CD4-positive, alpha-beta T cell treated with Interleukin-15 for 4 hours (primary cell): ENCODE data around the gene NF2.

Experiments used
- DNase-seq: peaks from one replicate; pipeline ENCODE4 v3.0.0-alpha.2; 2020; ENCODE audit warnings: low spot score

Gene NF2

GRCh38 chr22:29723766-29724165 lies 120.3 kb downstream of the NF2 start:
- DNase-seq: no peak

GRCh38 chr22:29724843-29725242 lies 121.4 kb downstream of the NF2 start:
- DNase-seq: no peak

GRCh38 chr22:29726106-29726505 lies 122.7 kb downstream of the NF2 start:
- DNase-seq: no peak

- no peak for DNase-seq
Observed at GRCh38 chr22:29726512-29727130, 123.2 kb downstream of the NF2 start.

GRCh38 chr22:29727131-29727523 lies 123.7 kb downstream of the NF2 start:
- no peak for DNase-seq

GRCh38 chr22:29729161-29729560 lies 125.7 kb downstream of the NF2 start:
- no peak for DNase-seq

- DNase-seq: no peak
Observed at GRCh38 chr22:29731058-29731850, 127.8 kb downstream of the NF2 start.

- no peak for DNase-seq
Observed at GRCh38 chr22:29732883-29733282, 129.4 kb downstream of the NF2 start.

- no peak for DNase-seq
Observed at GRCh38 chr22:29733362-29734201, 130.1 kb downstream of the NF2 start.

GRCh38 chr22:29734406-29734805 lies 131.0 kb downstream of the NF2 start:
- no peak for DNase-seq

- no peak for DNase-seq
Observed at GRCh38 chr22:29734838-29735237, 131.4 kb downstream of the NF2 start.

- no peak for DNase-seq
Observed at GRCh38 chr22:29735416-29735815, 132.0 kb downstream of the NF2 start.

- DNase-seq: no peak
Observed at GRCh38 chr22:29737251-29738117, 134.1 kb downstream of the NF2 start.

GRCh38 chr22:29738118-29738815 lies 134.8 kb downstream of the NF2 start:
- DNase-seq: no peak

- no peak for DNase-seq
Observed at GRCh38 chr22:29739346-29739875, 136.0 kb downstream of the NF2 start.

- DNase-seq: no peak
Observed at GRCh38 chr22:29740216-29740615, 136.8 kb downstream of the NF2 start.

GRCh38 chr22:29741926-29742325 lies 138.5 kb downstream of the NF2 start:
- no peak for DNase-seq

GRCh38 chr22:29742326-29742725 lies 138.9 kb downstream of the NF2 start:
- DNase-seq: no peak

- no peak for DNase-seq
Observed at GRCh38 chr22:29744902-29745301, 141.5 kb downstream of the NF2 start.

GRCh38 chr22:29747832-29748231 lies 144.4 kb downstream of the NF2 start:
- DNase-seq: no peak
